Superior temporal gyrus (tissue), 1 donor: ENCODE data around the gene BCL2L1.

Source experiments
- DNase-seq: peaks from one replicate; pipeline ENCODE4 v3.0.0-alpha.2; 2016; ENCODE audit errors: extremely low spot score

The BCL2L1 gene

GRCh38 chr20:31723319-31724078 is 831 bp upstream of the BCL2L1 start:
- peak; percentile 98 for DNase-seq

GRCh38 chr20:31723069-31723318 is 326 bp upstream of the BCL2L1 start:
- DNase-seq, result no peak

DNA sequence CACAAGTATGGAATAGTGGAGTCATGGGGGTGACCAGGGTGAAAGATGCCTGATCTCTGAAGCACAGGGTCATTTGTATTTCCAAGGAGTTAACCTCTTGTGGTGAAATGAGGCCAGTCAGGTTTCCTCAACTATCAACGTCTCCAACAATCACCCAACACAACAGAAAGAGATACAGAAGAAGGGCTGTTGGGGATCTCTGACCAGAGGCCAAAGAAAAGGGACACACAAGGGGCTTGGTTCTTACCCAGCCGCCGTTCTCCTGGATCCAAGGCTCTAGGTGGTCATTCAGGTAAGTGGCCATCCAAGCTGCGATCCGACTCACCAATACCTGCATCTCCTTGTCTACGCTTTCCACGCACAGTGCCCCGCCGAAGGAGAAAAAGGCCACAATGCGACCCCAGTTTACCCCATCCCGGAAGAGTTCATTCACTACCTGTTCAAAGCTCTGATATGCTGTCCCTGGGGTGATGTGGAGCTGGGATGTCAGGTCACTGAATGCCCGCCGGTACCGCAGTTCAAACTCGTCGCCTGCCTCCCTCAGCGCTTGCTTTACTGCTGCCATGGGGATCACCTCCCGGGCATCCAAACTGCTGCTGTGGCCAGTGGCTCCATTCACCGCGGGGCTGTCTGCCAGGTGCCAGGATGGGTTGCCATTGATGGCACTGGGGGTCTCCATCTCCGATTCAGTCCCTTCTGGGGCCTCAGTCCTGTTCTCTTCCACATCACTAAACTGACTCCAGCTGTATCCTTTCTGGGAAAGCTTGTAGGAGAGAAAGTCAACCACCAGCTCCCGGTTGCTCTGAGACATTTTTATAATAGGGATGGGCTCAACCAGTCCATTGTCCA is 1.0 kb downstream of the BCL2L1 start:
- peak; percentile 60 for DNase-seq

DNA sequence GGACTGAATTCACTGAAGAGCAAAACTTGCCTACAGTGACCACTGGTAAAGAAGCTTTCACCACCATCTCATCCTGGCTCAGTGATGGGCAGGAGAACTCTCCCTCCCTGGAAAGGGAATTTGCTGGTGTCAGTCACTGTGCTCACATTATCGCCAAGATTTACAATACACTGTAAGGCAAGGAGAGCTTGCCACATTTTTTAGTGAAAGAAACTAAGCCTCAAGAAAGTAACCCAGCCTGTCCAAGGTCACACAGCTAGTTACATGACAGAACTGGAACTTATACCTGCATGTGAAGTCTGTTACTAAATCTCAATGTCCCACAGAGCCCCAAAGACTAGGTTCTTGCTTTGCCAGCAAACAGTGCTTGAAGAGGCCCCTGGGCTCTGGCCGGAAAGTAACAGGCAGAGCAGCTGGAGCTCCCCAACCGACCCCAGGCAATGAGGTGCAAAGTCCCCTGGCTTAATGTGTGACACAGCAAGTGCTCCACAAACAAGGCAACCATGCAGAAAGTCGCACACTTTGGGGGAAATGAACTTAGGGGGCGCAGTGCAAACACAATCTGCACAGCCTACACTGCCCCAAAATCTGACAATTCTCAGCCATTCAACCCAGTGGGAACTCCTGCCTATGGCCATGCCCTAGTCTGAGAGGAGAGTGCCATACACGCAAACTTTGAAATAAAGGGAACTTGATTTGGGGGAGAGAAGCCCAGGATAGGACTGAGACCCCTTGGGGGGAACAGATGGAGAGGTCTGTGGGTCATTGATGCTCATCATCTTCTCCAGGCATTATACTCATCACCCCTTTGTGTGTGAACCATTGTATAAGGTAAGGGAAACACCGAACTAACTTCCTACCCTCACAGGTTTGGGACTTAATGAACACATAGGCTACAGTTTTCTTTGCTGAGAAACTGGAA is 1.9 kb downstream of the BCL2L1 start:
- peak; percentile 62 for DNase-seq

DNA sequence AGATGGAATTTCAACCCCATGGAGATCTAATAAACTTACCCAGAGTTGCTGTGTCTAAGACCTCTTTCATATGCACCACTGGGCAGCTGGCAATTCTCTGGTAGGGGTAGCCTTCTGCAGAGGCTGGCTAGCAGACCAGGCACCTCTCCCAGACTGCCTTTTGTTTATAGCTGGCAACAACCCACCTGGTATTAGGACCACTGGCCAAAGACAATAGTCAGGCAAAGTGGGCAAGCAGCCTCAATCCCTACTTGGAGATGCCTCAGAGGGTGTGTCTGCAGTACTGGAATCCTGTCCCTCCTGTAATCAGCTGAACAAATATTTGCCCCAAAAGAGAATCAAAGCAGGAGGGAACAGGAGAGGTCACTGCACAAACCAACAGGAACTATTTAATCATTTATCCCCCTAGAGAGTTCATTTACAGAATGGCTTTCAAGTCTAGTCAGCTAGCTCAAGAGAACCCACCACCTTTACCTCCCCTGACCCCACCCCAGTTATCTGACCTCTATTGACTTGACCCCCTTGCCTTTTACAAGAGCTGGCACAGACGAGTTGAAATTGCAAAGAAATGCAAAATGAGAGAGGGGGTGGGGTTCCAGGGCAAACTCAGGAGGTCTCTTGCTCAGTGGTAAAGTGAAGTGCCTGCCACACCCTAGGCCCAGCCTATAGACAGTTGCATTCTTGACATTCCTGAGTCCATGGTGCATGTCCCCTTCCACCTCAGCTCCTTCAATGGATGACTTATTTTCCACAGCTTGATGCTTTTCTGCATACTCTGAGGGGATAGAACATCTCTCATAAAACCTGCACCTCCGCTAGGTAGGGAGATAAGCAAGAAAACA is 2.8 kb downstream of the BCL2L1 start:
- no peak for DNase-seq

GRCh38 chr20:31718952-31719643 is 3.6 kb downstream of the BCL2L1 start:
- DNase-seq, result peak; percentile 64

DNA sequence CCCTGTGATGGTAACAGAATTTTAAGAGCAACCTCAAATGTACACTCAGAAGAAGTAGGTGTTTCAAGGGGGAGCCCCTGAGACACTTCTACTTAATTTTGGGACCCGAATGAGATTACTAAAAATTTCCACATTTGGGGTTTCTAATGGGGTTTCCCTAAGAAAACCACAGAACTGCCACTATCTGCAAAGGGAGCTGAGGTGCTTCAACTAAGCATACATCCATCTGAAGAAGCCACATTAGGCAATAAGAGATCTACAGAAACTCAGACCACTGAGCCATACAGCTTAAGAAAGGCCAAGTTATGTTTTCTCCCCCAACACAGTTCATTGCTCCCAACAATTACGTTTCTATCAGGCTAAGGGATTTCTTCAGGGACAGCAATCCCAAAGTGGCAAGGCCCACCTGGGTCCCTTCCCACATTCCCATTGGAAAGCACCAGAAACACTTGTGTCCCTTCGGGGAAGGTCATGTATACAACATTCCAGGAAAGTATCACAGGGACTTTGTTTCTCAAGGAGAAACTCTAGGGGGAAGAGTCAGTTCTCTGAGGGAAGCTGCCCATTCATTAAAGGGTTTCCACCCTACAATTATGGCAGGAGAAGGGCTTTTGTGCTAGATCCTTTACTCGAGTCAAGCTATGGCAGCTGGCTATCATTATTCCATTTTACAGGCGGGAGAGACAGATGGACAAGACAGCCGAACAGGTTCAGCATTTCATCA is 5.0 kb downstream of the BCL2L1 start:
- DNase-seq, result peak; percentile 31

DNA sequence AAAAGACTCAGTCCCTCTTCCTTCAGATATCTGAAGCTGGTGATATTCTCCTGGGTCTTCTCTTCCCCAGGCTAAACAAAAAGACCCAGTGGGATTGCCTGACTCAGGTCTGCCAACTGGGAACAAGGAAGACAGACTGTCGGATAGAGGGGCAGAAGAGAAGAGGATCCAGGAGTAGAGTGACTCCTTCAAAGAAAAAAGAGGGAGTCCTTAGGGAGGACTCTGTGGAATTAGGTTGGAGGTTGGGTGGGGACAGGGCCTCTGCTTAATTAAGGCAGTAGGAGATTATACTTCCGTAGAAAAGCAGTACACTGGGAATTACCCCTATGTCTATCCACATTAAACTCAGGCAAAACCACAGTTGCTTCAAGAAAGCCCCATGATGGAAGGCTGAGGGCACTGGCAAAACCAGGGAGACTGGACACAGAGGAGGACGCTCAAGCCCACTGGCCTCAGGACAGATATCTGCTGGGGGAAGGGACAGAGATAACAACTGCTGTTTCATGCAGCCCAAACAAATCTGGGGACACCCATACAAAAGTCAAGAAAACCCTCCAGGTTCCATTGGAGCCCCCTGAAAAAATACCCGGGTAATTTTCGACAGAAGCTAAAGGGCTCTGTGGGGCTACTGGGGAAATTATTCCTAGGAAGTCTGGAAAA is 5.7 kb downstream of the BCL2L1 start:
- peak; percentile 35 for DNase-seq

DNA sequence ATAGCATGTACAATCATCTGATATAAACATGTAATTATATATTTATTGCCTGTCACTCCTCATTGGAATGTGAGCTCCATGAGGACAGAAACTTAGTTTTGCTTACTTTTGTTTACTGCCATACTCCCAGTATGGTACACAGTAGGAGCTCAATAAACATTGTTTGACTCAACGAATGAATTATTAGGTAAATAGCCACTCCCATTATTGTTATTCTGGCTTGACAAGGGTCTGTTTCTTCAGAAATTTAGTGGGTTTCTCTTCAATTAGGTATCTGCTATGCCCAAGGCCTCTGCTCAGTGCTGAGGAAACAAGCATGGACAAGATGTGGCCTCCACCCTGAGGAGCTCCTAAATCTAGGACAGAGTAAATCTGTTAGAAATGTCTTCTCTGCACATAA is 6.3 kb downstream of the BCL2L1 start:
- DNase-seq, result peak; percentile 27

DNA sequence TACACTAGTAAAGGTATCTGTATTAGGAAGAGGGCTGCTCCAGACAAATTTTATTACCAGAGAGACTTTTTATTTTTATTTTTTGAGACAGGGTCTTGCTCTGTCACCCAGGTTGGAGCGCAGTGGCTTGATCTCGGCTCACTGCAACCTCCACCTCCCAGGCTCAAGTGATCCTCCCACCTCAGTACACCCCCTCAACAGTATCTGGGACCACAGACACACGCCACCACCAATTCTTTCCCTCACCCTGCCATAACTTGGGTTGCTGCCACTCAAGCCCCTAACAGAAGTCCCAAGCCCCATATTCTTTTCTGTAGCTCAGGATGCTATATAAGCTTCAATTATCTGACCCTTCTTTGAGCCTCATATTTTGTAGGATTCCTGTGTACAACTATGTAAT is 6.9 kb downstream of the BCL2L1 start:
- no peak for DNase-seq

DNA sequence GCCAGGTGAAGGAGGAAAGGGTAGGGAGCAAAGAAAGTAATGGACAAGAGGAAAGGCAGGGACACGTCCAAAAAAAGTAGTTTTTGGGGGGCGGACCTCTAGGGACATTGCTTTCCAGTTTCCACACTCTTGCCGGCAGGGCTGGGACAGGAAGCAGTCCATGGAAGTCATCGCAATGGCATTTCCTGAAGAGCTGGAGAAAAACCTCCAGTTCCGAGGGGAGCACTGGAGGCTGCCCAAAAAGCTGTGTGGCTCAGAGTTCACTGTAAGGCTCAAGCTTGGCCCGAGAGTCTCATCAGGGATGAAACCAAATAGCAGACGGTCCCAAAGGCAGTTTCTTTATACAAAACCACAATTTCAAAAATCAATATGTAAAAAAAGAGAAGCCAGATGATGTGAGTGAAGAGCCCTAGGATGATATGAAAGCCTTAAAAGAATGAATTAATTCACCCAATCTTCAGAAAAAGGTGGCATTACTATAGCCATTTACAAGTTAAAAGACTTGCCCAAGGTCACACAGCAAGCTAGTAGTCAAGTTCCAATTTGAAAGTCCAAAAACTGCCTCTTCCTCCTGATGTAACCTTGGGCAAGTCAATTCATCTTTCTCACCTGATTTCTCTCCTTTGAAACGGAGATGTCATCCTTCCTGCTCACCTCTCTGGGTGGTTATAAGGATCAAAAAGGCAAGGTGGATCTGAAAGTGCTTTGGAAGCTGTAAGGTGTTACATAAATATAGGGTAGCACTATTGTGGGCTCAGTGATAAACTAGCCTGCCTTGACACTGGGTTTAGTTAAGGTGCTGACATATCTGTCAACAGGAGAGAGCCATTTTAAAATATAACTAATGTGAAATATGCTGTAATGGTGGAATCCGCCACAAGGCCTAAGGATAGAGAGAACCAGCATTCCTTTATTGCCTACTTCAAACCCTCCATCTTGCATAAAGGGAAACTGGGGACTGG is 9.1 kb downstream of the BCL2L1 start:
- peak; percentile 35 for DNase-seq

DNA sequence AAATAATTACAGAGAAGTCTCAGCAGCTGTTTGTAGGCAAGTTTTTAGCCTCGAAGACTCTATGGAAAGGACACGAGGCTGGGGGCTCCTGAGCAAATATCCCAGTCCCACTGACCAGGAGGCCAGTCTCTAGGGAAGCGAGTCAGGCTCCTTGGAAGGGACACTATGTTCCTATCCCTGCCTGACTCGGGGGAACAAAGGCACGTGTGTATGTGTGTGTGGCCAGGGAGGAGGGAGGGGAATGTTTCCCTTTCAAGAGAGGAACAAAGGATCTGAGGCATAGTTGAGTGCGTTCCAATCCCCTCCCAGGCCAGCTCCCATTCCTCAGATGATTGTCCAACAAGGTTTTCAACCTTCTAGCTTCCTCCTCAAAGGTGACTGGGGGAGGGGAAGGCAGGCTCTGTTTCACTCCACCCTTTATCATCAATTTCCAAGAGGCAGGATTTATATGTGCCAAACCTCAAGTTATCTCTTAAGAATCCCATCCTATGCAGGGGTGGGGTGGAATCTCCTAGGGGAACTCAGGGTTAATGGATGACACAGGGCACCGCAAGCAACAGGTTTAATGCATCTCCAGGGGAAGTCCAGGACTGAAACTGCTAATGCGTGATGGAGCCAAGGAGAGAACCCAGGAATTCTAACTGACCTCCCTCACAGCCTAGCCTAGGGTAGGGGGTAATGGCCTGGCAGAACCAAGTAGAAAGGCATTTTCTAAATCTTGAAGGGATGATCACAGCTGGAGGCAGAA is 9.9 kb downstream of the BCL2L1 start:
- DNase-seq, result peak; percentile 96

GRCh38 chr20:31712112-31712553 is 10.5 kb downstream of the BCL2L1 start:
- DNase-seq, result peak; percentile 83

DNA sequence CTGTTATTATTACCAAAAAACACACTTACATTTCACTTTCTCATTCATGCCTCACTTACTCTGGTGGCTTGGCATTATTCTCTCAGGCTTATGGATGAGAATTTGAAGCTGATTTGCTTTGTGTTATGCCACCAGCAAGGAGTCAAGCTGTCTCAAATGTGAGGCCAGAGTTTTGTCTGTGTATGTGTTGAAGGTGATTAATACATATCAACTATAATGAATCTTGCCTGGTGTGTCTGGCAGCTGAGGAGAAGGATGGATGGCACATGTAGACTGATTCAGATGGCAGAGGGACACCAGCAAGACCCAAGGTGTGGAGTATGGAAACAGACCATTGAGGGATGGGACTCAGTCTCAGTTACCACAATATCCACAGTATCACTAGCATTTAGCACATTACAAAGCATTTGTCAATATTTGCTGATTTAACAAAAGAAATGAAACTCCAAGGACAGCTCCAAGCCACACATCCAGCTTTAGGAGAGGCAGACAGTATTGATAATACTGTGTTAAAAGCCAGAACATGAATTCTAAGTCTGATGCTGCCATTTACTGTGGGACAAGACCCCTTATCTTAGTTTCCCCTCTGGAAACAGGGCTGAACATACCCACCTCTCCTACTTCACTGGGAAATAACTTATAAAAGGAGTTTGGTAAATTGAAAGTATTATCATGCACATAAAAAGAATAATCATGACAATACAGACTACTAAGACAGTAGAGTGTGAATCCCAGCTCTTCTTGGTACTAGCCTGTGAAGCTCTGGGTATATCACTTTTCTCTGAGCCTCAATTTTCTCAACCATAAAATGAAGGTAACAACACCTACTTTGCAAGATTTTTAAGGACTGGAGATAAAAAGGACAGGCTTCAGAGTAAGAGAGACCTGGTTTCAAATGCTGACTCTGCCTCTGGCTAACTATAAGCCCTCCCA is 11.2 kb downstream of the BCL2L1 start:
- DNase-seq, result peak; percentile 62

DNA sequence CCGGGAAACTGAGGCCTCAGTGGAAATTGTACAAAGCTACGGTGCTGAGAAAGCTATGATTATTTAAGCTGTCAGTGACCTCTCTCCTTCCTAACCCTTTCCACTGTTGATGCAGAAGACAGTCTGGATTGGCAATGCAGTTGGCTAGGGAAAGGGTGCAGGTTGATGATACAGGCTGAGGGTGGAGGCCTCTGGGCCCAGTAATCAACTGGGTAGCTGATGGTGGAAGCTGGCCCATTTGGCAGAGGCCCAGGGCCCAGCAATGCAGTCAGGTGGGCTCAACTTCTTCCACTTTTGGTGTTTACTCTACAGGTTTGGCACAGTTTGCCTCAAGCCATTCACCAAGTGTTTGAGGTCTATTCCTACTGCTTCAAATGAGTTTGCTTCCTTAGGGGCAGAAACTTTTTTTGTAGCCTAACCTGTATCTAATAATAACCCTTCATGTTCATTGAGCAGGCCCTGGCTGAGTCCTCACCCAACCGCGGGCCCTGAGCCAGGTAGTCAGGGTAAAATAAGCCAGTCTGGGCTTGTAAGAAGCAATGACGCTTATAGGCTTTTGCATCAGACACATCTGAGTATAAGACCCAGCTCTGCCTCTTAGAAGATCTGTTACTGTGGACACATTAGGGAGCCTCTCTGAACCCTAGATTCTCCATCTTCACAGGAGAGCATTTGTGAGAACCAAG is 12.1 kb downstream of the BCL2L1 start:
- peak; percentile 42 for DNase-seq

DNA sequence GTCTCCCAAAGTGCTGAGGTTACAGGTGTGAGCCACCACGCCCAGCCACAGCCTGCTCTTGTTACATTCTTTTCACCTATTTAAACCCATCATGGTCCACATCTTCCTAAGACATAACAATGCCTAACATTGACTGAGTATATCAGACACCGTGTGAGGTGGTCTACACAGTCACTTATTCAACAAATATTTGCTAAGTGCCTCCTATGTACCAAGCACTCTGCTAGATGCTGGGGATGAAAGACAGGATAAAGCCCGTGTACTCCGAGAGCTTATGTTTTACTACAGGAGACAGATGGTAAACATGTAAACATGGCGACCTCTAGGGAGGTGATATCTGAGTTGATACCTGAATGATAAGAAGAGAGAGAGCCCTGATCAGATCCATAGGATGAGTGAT is 12.7 kb downstream of the BCL2L1 start:
- DNase-seq, result no peak
